ENCODE data around the gene CMTR1.

CMTR1 gene

GRCh38 chr6:37477656-37478435 lies 44.8 kb downstream of the CMTR1 start:
- FAIRE-seq, result no peak

DNA sequence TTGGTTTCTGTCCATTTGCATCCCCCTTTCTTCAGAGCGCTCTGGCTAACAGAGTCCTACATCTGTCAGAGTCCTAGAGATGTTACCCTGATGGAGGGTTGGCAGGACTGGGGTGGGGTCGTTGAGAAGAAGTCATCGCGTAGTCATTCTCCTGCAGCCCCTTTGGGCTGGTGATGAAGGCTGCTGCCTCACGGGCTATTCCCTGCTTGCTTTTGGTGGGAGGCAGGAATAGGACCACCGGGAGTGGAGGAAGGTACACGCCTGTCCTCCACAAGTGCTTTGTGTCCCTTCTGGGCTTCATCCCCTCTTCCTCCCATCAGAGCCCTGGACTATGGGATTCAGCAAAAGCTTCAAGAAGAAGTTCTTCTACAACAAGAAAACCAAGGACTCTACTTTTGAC lies 45.8 kb downstream of the CMTR1 start:
- no peak for DNase-seq (ENCODE audit: low spot score)
- no peak for FAIRE-seq

More at GRCh38 chr6:37477656-37478435, 44.8 kb downstream of the CMTR1 start:
- DNase-seq (ENCODE audit: low spot score), result no peak

DNA sequence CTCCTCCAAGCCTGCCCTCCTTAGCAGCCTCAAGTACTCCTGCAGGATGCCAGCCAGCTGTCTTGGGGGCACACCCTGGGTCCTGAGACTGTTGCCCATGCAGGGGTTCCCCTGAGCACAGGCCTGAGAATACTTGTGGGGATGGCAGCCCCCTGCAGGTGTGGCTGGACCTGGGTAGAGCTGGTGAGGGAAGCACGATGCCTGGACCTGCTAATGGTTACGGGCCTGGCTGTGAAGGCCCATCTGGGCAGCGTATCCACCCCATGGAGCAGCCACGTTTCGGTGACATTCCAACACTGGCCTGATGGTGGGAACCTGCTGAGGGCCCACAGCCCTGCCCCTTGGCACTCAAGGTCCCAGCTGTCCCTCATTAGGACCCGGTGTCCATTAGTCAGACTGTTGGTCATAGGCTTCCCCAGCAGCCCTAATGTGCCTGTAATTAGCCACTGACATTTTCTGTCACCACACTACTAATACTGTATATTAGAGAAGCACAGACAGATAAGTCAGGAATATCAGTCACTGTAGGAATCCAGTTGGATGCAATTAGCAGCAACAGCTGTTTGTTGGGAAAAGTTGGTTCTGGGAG lies 46.3 kb downstream of the CMTR1 start:
- DNase-seq (ENCODE audit: low spot score) (no peak), FAIRE-seq (no peak)

DNA sequence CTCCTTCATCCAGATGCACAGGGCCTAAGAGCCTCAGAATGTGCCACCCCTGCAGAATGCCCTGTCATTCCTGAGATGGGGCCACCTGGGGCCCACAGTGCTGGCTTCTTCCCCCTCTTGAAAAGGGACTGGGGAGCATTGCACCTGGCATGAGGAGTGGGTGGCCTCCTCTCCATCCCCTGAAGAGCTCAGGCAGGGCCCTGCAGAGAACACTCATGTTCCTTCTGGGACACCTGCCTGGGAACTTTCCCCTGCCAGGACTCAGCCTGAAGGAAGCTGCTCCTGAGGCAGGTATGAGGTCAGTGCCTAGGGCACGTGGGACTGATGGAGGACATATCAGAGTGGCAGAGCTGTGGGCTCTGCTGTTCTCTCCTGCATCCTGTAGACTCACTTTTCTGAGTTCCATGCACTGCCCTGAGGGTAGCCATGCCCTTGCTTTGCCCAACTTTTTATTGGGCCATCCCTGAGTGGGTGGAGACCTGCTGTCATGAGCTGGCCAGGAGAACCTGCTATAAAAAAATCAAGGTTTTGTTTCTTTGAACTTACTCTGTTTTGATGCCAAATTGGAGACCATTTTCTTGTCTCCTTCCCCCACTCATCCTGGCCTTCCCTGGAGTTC lies 47.2 kb downstream of the CMTR1 start:
- DNase-seq (ENCODE audit: low spot score), result no peak
- no peak for FAIRE-seq

- DNase-seq (ENCODE audit: low spot score) (no peak), FAIRE-seq (no peak)
Observed at GRCh38 chr6:37480951-37481534, 48.0 kb downstream of the CMTR1 start.

DNA sequence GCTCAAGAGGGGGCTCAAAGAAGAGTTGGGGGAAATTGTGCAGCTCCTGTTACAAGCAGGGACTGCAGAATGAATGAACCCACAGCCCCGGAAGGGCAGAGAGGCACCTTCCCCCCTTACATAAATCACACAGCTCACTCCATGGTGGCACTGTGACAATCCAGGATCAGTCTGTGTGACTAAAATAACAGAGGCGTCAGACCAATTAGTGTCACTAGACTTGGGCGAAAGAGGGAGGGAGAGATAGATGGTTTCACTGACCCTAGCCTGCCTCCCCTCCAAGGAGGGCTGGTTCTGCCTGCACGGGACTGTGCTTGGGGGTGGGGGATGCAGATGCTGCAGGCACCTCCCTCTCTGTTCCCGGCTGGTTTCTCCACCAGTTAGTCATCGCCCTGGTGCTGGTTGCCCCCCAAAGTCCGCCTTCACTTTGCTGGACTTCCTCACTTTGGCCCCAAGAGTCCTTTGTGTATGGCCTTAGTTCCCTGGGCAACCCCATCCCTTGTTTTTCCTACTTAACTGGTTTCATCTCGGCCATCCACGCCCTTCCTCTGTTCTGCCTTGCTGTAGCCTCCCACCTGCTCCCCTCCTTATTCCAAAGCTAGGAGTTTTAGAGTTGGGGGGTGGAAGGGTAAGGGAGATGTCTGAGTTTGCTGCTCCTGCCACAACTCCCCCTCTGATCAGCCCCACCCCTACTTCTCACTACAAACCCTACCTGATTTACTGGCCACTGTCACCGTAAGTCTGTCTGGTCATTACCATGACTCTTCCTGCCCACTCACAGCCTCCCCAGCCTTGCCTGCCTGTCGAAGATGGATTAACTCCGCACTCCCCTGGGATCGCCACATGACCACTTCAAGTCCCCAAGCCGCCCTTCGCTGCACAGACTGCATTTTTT lies 48.9 kb downstream of the CMTR1 start:
- no peak for DNase-seq (ENCODE audit: low spot score)
- FAIRE-seq, result no peak

- no peak for DNase-seq (ENCODE audit: low spot score)
- FAIRE-seq, result no peak
Observed at GRCh38 chr6:37482606-37483251, 49.7 kb downstream of the CMTR1 start.

DNA sequence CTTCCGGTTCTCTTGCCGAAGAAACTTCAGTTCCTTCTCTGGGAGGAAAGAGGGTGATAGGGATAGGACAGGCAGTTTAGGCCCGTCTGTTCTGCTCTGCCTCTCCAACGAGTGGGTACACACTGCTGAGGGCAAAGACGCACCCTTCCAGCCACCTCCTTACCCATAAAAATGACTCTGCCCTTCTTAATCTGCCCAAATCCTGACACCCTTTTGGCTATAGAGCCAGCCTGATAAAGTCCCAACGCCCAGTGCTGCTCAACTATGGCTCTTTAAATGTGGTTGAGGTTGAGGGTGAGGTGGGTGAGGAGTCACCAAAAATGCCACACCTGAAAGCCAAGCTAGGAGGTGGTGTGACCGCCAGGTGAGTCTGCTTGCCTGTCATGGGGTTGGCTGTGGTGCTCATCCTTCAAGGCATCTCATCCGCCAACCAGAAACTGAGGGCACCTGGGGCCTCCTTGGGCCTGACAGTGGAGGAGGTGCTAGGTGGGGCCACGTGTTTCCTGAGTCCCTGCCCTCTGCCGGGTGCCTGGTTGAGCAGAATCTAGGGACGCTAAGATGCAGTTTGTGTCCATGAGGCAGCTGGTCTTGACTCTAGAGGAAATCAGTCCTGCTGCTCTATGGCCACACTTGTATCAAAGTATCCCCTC lies 50.4 kb downstream of the CMTR1 start:
- DNase-seq (ENCODE audit: low spot score) (no peak), FAIRE-seq (no peak)

DNA sequence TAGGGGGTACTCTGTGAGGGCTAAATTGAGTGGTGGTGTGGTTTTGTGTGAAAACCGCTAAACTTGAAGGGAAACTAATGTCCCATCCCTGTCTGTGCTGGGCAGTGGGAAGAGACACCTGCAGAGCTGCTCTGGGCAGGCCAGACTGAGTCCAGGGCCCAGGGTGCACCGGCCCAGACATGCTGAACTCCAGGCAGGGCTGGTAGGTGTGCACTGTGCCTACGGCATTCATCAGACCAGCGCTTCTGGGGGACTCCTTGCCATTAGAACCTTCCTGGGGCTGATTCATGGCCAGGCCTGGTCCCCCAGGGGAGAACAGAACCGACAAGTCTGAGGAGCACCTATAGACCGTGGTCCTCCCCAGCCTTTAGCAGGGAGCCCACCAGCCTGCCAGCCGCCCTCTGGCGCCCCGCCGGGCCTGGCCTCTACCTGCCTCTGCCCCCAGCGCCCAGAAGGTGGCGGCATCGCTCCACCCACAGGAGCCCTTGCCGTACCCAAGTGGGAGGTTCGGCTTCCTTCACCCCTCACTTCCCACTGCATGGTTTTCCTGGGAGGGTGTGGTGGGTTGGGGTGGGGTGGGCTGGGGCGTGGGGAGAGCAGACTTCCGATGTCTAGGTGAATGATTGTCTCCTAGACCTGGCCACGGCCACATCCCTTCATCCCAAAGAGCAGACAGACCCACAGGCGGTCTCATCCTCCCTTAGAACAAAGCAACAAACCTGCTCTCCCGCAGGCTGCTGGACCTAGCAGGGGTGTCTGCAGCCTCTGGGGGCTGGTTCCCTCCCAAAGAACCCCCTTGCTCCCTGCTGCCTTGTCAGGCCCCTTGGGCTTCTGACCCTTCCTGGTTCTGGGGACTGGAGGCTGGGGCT lies 51.1 kb downstream of the CMTR1 start:
- FAIRE-seq, result no peak
- no peak for DNase-seq (ENCODE audit: low spot score)

GRCh38 chr6:37484786-37485170 lies 51.8 kb downstream of the CMTR1 start:
- FAIRE-seq (no peak), DNase-seq (ENCODE audit: low spot score) (no peak)

DNA sequence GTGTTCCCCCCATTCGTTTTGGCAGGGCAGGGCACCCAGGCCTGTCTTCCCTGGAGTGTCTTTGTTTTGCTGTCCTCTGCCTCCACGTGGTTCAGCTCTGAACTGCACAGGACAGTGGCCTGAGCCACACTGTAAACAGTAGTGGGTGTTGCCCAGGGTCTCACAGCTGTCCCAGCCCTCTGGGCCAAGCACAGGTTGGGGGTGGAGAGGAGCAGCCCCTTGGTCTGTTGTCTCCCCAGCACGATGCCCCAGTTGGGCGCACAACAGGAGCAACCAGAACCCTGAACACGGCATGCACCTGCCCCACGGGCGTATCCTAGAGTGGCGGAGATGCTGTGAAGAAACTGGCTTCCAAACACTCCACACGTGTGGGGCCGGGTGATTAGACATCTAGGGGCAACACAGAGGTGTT lies 52.3 kb downstream of the CMTR1 start:
- DNase-seq (ENCODE audit: low spot score) (no peak), FAIRE-seq (no peak)

GRCh38 chr6:37486121-37486839 lies 53.3 kb downstream of the CMTR1 start:
- no peak for DNase-seq (ENCODE audit: low spot score)
- FAIRE-seq, result no peak

DNA sequence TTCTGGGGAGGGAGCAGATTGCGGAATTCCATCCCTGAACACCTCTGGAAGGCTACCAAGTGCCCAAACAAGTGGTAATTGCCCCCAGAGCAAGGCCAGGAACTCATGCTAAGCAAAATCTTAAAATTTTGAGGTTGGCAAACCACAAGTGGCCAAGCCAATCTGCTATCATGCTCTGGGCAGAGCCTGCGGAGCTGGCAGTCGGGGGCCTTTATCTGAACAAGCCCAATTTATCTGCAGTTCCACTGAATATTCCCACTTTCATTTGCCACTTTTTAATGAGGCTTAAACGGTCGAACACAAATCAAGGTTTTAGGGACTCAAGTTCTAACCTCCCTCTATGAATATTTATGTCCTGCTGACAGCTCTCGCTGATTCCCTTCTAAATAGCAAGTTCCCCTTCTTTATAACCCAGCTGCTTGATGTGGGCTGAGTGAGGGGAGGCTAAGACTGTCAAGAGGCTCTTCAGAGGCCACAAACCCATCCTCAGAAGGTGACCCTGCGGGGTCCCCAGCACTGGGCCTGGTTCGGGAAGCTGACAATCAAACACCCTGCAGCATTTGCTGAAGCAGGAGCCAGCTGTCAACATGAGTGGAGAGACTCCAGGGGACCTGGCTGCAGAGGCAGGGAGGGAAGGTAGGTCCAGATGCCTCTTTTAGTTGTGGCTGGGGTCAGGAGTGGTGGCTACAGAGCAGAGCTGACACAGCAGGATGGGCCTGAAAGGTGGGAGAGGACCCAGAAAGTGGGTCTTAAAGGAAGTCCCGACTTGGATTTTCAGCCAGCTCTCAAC lies 54.8 kb downstream of the CMTR1 start:
- DNase-seq (ENCODE audit: low spot score), result no peak
- FAIRE-seq, result no peak

DNA sequence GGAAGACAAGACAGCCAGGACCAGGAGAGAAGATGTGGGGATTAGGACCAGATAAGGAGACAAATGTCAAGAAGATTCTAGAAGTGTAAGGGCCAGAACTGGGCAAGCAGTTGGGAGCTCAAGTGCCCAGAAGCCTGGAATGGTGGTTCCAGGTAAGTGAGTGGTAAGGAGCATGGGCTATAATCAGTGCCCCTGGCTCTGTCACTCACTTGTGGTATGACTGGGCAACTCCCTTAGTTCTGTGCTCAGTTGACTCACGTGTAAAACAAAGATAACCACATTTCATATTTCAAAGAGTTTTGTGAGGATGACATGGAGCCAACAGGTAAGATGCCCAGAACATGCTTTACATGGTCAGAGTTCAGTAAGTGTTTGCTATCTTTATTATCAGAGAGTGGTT lies 55.5 kb downstream of the CMTR1 start:
- DNase-seq (ENCODE audit: low spot score) (no peak), FAIRE-seq (no peak)

DNA sequence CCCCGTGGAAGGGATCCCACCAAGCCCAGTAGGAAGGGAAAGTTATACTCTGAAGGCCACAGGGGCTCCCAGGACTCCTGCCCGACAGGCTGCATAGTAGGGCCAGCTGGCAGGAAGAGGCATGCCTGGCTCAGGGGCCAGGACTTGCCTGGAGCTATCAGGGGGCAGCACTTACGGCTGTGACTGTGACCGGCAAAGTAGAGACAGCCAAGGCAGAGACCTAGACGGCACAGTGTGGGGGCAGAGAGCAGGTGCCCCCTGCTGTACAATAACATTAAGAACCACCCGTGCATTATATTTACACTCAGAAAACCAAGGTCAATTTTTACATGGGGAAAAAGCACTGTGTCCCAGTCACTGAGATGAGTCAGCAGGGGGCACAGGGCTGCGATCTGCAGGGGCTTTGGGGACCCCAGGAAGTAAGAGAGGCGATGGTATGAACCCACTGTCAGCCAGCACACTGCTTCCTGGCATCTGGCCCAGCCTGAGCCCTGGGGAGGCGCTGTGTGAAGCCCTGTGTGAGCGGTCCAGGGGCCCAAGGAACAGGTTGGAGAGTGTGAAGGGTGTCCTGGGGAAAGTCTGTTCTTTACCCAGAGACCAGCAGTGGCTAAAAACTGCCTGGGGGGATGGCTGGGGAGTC lies 56.8 kb downstream of the CMTR1 start:
- DNase-seq (ENCODE audit: low spot score), result no peak
- no peak for FAIRE-seq

GRCh38 chr6:37490536-37491170 lies 57.6 kb downstream of the CMTR1 start:
- no peak for DNase-seq (ENCODE audit: low spot score)
- FAIRE-seq, result no peak

Measured in RCC 7860 (cell line).